Type B pancreatic cell (in vitro differentiated cells): Measurements from ENCODE around the gene PCYT1A. TPM values are rescaled to one million over a fixed set of nuclear protein-coding genes. Genes with fewer than 3 reads are reported as not detected.

ENCODE experiments used
- DNase-seq: peaks from one replicate; pipeline ENCODE4 v3.0.0; 2021; ENCODE audit warnings: mixed read lengths; ENCODE audit not compliant: unreplicated experiment; ENCODE audit errors: extremely low spot score
- H3K27ac Mint-ChIP-seq: 2 replicates; pipeline ENCODE4 v1.8.0; 2021; ENCODE audit warnings: mild to moderate bottlenecking, mixed read lengths
- H3K27me3 Mint-ChIP-seq: 2 replicates; pipeline ENCODE4 v1.8.0; 2021; ENCODE audit warnings: mixed read lengths
- H3K36me3 Mint-ChIP-seq: 2 replicates; pipeline ENCODE4 v1.8.0; 2021; ENCODE audit warnings: mixed read lengths
- H3K4me1 Mint-ChIP-seq: one replicate; pipeline ENCODE4 v1.8.0; 2021; ENCODE audit warnings: mixed read lengths; ENCODE audit not compliant: unreplicated experiment
- H3K4me3 Mint-ChIP-seq: 2 replicates; pipeline ENCODE4 v1.8.0; 2021; ENCODE audit warnings: mild to moderate bottlenecking, mixed read lengths
- H3K9me3 Mint-ChIP-seq: 2 replicates; pipeline ENCODE4 v1.8.0; 2021; ENCODE audit warnings: mixed read lengths
- CTCF ChIP-seq: fragments of 200-600 bp; sonication (generic); conservative IDR thresholded peaks from 2 replicates; pipeline ENCODE4 v1.5.0; 2021; ENCODE audit warnings: antibody characterized with exemption, mild to moderate bottlenecking
- long read RNA-seq: library from polyadenylated mRNA; unstranded; transcript quantifications from one replicate; pipeline ENCODE4 v2.0.0, GENCODE V29; 2020
- total RNA-seq: library from RNA; stranded (reverse); gene quantifications from 2 replicates; pipeline ENCODE4 v1.2.1, GENCODE V29; 2021; ENCODE audit warnings: low replicate concordance

The PCYT1A gene
- 39.0 and 50.8 TPM in 2 replicates for total RNA-seq
- long read RNA-seq, full-length matches to known transcripts = 26 of 63 reads
- long read RNA-seq, partial matches to known transcripts = 4 of 63 reads
- long read RNA-seq, other reads (novel, unspliced or antisense) = 33 of 63 reads

- no peak for TF ChIP-seq CTCF
- Mint-ChIP-seq H3K36me3 (peaks cover 11% of the 10 kb centered on the region), H3K27me3 (no peaks in the 10 kb centered on the region), H3K9me3 (no peaks in the 10 kb centered on the region), H3K4me3 (peak within 1 kb of the TSS; percentile 100), H3K4me1 (peaks cover 36% of the 10 kb centered on the region), H3K27ac (peak within 1 kb of the TSS; percentile 99)
- peak; percentile 83 for DNase-seq
These were observed at the start of gene PCYT1A for GRCh38 chr3:196287440-196288140. Gene PCYT1A (minus strand): TSS chr3:196287726. CDS start chr3:196270531, 17,195 bp downstream.

- H3K27me3 Mint-ChIP-seq = no peaks in the 10 kb centered on the region
- no peaks in the 10 kb centered on the region for H3K36me3 Mint-ChIP-seq
- no peaks in the 10 kb centered on the region for H3K4me1 Mint-ChIP-seq
- no peaks in the 10 kb centered on the region for H3K9me3 Mint-ChIP-seq
- no peak for TF ChIP-seq CTCF
- no peak for DNase-seq
- no peak overlapping the region for H3K27ac Mint-ChIP-seq
- H3K4me3 Mint-ChIP-seq = no peak overlapping the region
These were observed 49.0 kb upstream of the PCYT1A start for GRCh38 chr3:196336319-196337145.

GRCh38 chr3:196335503-196335948 is 48.0 kb upstream of the PCYT1A start:
- Mint-ChIP-seq H3K4me1 (no peaks in the 10 kb centered on the region), H3K36me3 (no peaks in the 10 kb centered on the region), H3K4me3 (no peak overlapping the region), H3K9me3 (no peaks in the 10 kb centered on the region), H3K27me3 (no peaks in the 10 kb centered on the region), H3K27ac (no peak overlapping the region)
- no peak for DNase-seq
- no peak for TF ChIP-seq CTCF

- TF ChIP-seq CTCF = no peak
- H3K36me3 Mint-ChIP-seq = no peaks in the 10 kb centered on the region
- H3K27ac Mint-ChIP-seq = no peak overlapping the region
- no peak overlapping the region for H3K4me3 Mint-ChIP-seq
- H3K27me3 Mint-ChIP-seq = no peaks in the 10 kb centered on the region
- no peaks in the 10 kb centered on the region for H3K9me3 Mint-ChIP-seq
- no peaks in the 10 kb centered on the region for H3K4me1 Mint-ChIP-seq
- DNase-seq = no peak
These were observed 47.5 kb upstream of the PCYT1A start for GRCh38 chr3:196334982-196335381.

GRCh38 chr3:196332168-196332567 is 44.6 kb upstream of the PCYT1A start:
- H3K9me3 Mint-ChIP-seq = no peaks in the 10 kb centered on the region
- no peak overlapping the region for H3K27ac Mint-ChIP-seq
- H3K36me3 Mint-ChIP-seq = no peaks in the 10 kb centered on the region
- no peak overlapping the region for H3K4me3 Mint-ChIP-seq
- no peaks in the 10 kb centered on the region for H3K4me1 Mint-ChIP-seq
- no peak for DNase-seq
- TF ChIP-seq CTCF = no peak
- H3K27me3 Mint-ChIP-seq = no peaks in the 10 kb centered on the region
